GM19455 (cell line): ENCODE data around the gene LIX1L.

ENCODE experiments used
- ATAC-seq: cut with Tn5 transposase; IDR thresholded peaks from one replicate; pipeline ENCODE4 v1.9.1; 2021; ENCODE audit not compliant: unreplicated experiment

Gene LIX1L

DNA sequence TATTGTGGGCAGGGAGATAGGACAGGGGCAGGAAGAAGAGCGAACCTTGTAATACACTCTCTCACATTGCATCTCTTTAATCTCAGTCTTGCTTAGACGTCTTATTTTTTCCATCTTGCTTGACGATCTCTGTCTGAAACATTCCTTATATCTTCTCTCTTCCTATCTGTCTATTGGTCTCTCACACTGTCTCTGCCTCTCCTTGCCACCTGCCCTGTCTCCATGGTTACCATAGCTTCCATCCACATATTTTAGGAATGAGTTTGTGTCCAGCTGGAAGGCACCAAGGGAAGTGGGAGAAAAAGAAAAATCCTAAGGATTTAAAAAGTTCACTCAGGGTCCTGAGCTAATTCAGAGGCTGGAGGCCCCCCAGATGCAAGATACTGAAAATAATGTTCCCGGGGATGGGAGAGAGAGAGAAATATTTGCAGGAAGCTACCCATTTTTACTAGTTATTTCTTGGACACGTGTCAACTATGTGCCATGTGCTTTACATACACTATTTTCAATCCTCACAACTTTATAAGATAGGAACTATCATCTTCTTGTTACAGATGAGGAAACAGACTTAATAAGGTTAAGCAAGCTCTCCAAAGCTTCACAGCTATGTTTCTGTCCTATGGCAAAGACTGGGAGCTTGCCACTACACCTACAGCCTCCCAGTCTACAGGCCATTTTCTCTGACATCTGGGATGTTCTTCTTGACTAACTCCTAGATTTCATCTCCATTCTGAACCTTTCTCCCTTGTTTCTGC, 5.6 kb upstream of the LIX1L start:
- no peak for ATAC-seq

DNA sequence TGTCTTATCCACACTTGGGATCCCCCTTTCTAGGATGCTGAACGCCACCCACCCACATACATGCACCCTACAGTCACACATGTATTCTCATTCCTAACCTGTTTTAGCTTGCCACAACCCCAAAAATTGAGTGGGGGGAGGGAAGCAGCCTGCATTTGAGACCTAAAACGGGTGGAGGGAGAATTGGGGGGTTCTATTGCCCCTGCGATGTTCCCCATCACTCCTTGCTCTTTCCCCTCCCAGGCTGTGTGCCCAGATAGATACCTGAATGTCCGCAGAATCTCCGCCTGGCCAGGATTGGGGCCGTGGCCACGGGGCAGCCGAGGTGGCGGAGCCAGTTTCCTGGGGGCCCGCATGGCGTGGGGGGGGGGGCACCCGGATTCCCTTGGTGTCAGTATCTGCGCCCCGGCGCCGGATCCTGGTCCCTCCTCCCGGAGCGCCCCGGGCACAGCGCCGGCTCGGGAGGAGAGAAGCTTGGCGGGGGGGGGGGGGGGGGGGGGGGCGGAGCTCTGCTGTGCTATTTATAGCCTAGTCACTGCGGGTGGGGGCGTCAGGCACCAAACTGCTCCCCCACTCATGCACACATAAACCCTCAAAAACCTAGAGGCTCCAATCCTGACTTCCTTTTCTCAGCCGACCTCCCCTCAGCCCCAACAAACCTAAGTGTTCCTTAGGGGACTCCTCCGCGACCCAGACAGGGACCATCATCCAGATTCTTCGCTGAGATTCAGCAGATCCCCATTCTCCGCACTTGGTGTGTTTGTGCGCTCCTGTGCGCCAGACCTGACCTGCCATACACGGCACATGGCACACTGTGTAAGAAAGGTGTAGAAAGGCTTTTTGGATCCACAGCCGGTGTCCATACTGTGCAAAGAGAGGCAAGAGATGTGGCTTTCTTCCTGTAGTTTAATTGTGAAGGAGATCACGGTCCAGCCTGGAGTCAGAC, 4.6 kb upstream of the LIX1L start:
- no peak for ATAC-seq

DNA sequence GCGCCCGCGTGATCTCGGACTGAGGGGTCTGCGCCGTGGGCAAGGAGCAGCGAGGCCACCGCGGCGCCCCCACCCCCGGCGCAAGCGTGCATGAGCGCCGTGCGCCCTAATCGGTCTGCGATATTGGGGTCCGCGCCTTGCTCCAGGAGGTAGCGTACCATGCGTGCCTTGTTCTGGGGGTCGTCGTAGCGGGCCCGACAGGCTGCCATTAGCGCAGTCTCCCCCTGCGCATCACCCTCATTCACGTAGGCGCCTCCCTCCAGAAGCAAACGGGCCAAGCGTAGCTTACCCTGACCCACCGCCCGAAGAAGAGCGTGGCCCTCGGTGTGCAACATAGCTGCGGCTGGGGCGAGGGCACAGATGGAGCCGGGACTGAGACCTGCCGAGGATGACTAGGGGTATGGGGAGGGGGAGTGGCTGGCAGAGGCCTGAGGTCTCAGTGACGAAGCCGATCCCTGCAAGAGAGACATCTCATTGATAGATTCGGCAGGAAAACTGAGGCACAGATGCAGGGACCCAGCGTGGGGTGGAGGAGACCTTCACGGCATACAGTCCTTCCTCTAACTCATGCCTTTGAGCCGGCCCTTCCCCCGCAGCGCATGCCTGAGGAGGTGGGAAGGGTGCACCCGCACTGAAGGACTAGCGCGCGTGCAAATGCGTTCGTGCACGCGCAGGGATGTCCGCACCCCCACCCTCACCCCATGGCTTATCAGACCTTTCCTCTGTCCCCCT, 3.8 kb upstream of the LIX1L start:
- no peak for ATAC-seq

DNA sequence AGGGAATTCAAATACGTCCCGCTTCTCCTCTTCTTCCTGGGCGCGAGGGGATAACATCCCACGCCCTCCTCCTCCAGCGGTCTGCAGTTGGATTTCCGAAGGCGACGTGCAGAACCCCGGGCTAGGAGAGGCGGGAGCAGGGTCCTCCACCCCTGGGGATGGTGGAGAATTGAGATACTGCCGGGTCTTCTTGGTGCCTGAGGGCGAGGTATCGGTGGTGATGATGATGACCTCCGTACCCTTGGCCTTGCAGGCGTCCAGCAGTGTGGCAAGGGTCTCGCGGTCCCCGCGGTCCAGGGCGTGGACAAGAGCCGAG, 3.2 kb upstream of the LIX1L start:
- ATAC-seq = no peak

DNA sequence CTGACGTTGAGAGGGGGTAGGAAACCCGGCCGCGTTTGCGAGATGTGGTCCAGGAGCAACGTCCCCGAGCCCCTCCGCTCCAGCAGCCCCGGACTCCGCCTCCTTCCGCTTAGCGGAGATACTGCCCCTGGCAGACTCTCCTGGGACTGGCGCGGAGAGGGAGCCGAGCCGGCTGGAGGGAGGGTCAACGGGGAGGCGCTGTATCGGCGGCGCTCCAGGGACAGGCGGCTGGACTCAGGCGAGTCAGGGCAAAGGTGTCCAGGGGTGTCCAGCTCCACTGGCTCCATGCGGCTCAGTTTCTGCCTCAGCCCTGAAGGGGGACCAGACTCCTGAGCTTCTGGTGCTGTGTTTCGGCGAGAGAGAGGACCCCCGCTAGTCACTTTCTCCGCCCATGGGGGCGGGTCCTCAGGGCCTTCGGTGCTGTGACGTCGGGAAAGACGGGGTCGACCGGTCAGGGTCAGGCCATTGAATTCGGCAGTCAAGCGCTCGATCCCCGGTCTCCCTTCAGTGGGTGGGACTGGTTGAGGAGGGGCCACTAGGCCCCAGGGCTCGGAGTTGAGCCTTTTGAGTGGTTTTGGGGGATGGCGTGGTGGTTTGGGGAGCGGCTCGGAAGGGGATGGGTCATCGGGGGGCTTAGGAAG, 2.8 kb upstream of the LIX1L start:
- no peak for ATAC-seq

DNA sequence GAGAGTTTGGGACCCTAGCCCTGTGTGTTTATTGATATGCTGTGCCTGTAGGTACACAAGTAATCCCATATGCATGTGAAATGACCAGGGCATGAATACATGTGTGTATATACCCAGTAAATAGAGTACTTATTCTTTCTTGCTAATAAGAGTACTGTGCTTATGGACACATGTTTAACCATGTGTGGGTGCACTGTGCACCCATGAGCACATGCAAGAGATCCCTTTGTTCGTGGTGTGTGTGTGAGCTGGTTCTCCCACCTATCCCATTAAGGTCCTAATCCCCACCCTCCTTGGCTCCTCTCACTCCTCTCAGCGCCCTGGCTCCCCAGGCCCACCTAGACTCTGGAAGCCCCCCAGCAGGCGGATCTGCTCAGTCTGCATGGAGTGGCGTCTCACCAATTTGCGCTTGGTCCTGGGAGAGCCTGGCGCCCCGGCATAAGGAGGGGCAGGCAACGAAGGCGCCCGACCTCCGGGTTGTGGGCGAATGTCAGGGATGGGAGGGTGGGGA, 2.2 kb upstream of the LIX1L start:
- no peak for ATAC-seq

DNA sequence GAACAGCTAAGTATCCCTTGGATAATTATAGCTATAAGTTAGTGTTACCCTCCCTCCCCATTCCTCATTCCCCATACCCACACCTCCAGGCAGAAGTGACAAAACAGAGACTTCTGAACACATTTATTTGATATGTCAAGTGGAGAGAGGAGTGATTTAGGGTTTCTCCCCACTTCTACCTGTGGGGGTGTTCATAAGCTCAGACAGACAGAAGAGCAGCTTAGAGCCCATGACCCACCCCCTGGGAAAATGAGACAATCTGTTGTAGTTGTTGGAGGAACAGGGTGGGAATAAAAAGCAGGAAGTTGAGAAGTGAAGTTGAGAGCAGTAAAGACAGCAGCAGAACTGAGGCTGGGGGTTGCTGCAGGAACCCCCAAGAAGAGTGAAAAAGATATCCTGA, 1.5 kb upstream of the LIX1L start:
- no peak for ATAC-seq

DNA sequence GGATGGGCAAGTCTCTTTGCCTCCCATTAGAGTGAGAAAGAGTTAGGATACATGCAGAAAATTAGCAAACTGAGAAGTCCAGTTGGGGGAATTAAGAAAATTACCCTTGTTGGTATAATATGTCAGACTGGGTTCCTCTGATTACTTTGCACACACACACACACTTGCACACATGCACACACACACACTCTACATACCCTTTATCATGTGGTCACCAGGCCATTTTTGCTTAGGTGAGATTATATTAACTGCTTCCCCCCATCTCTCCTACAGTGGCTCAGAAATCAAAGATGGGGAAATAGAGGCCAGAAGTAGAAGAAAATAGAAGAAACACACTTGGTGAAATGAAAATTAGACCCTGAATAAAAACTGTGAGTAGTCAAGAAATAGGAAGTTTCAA, 917 bp upstream of the LIX1L start:
- no peak for ATAC-seq

DNA sequence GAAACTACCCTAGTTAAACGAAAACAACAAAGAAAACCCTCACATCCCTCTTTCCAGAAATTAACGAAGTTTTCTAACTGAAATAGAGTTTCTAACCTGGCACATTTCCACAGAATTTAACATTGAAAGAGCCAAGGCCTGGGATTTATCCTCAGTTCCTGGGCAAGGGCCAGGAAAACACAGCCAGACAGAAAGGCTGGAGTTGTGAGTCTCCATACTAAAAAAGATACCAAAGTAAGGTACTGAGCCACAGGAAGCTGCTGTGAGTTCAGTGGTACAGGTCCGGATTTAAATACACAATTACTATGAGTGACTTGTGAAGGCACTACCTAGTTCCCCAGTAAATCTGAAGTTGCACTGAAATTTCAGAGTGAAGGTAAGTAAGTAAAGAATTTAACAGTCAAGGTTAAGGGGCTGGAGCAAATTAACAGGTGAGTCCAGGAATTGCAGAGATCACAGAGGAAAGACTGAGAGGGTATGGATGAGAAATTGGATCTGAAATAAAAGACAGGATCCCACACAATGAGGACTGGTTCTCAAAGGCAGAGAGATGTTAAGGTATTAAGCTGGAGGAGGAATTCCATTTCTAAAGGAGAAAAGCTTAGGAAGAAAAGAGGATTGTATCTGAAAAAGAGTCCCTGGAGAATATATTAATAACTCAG, 905 bp downstream of the LIX1L start:
- no peak for ATAC-seq

DNA sequence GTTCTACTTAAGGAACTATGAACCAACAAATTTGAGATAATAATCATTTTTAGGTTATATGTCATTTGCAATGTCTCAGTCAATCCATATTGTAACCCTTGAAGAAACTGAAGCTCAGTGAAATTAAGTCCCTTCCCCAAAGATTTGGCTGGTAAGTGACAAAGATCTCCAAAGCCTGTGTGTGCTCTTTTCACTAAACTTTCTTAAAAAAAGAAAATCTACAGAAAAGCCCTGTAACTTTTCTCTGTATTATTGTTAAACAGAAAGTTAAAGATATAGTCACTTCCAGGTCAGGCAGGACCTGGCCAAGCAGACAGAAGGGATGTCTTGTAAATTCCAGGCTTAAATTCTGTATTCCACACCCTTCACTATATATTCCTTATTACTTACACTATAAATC, 1.5 kb downstream of the LIX1L start:
- ATAC-seq = no peak

DNA sequence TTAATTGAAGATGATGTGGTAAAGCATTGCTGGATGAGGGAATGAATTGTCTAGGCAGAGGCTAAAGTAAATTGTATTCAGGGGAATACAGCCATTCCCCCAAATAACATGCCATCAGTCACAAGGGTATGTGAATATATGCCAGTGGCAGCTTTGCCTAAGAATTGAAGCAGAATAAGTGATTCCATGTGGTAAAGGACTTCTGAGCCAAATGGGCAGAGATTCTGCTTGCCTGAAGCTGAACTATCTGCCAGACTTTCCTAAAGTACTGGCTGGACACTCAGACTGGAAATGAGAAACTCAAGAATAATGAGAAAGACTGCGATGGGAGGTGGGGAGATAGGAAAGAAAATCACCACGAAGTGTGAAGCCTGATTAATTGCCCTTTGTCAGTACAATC, 2.4 kb downstream of the LIX1L start:
- no peak for ATAC-seq

DNA sequence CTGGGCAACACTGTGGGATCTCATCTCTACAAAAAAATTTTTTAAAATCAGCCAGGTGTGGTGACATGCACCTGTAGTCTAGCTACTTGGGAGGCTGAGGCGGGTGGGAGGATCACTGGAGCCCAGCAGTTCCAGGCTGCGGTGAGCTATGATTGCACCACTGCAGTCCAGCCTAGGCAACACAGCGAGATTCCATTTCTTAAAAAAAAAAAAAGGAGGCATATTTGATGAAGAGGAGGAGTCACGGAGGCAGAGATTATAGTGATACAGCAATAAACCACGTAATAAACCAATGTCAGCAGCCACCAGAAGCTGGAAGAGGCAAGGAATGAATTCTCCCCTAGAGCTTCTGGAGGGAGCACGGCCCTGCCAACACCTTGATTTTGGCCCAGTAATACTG, 4.0 kb downstream of the LIX1L start:
- no peak for ATAC-seq

DNA sequence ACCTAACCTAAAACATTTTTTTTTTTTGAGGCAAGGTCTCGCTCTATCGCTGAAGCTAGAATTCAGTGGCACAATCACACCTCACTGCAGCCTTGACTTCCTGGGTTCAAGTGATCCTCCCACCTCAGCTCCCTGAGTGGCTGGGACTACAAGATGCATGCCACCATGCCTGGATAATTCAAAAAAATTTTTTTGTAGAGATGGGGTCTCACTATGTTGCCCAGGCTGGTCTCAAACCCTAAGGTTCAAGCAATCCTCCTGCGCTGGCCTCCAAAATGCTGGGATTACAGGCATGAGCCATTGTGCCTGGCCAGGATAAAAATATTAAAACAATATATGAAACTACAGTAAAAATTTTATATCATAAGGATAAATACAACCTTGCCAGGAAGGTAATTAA, 4.9 kb downstream of the LIX1L start:
- ATAC-seq = no peak

DNA sequence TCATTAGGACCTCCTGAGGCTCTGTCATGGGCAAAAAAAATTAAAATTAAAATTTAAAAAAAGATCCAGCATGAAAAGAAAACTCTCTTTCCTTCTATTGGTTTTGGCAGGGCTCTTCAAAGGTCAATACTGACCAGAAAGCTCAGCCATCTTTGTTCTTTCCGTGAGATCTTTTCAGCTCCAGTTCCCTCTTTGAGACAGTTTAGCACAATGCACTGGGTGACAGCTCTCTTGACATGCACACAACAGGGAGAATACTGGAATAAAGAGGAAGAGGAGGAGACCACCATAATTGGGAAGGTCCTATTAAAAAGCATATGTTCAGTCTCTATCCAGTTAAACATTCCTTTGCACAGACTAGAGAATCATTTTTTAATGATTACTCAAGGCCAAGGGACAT, 6.3 kb downstream of the LIX1L start:
- ATAC-seq = no peak

DNA sequence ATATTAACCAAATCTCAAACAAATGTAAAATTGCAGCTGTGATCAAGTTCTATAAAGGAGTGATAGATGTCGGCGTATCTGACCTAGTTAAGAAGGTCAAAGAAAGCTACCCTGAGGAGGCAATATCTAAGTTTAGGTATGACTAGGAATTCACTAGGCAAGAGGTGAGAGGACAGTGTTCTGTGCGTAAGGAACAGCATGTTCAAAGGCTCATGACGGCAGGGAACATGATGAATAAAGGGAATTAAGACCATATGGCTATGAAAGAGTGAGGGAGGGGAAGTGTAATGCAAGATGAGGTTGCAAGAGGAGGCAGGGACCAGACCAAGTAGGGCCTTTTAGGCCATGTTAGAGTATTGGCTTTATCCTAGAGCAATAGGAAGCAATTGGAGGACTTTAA, 8.6 kb downstream of the LIX1L start:
- ATAC-seq = no peak

DNA sequence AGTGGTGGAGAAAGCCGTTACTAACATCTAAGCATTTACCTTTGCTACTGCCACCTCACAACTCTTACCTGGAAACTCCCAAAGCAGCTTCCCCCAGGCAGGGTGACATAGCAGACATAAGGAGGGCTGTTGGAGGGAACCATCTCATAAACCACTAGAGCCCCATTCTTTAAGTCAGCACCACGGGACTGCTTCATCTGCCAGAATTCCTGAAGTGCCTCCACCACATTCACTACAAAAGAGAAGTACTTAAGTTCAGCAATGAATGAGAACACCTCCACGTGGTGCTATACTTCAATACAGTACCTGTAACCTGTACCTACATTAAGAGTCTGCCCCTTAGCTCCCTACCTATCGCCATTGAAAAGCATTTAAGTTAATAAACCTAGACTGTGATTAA, 10.3 kb downstream of the LIX1L start:
- ATAC-seq = no peak

DNA sequence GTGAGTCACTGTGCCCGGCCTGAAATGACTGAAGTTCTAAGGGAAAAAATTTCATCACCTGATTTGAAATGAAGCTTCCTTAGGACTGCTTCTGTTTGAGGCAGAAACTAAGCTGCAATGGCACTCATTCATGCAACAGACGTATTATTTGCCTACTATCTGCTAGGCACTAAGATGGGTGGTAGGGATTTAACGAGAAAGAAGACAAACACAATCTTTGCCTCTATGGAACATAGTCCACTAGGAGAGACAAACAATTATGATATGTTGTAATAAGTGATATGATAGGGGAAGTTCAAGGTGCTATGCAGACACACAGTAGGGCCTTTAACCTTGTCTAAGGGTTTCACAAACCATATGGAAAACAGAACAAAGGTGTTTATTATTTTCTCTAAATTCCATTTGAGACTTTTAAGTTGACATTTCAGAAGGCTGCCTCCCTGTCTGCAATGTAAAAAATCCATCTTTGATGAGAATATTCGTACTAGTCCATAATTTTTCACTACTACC, 11.3 kb downstream of the LIX1L start:
- ATAC-seq = no peak

DNA sequence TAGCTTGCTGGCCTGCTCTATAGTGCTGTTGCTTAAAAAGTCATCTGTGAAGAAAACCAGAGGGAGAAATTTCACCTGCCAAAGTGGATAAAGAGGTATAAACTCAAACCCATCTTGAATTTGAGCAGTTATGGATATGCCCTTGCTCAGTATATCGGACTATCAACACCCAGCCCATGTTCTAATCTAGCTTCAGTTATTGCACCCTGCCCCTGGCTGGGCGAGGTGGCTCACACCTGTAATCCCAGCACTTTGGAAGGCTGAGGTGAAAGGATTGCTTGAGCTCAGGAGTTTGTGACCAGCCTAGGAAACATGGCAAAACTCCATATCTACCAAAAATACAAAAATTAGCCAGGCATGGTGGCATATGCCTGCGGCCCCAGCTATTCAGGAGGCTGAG, 13.3 kb downstream of the LIX1L start:
- no peak for ATAC-seq

DNA sequence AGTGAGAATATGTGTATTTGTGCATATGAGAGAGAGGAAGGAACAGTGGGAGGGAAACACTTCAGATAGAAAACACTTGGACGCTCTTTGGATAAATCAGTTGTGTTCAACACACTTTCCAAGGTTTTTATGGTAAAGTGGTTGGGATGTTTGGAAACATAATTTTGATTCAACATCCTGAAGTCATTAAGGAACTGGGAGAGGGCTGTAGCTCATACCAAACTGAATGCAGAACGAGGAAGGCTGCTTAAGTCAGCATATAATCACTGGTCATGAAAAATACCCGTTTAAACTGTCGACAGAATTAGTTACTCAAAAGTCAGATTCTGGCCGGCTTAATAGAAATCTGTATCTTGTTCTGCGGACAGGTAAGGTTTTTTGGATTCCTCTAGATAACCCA, 14.9 kb downstream of the LIX1L start:
- ATAC-seq = no peak

DNA sequence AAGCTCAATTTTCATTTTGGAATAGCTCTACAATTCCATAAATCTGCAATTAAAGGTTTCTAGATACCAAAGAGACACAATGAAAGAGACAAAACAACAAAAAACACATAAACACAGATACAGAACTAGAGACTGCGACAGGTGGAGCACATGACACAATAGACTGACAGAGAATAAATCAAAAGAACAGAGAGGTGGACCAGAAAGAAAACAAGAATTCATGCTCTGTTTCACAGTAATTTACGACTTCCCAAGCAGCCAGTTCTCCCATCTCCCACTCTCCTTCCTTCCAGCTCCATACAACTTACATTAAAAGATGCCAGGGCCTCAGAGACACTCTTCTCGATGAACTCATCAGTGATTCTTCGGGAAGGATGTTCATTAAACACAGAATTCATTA, 15.4 kb downstream of the LIX1L start:
- no peak for ATAC-seq
